Bronchus fibroblast of lung (primary cell): Measurements from ENCODE around the gene TNP1. TPM values are rescaled to one million over a fixed set of nuclear protein-coding genes. Genes with fewer than 3 reads are reported as not detected.

Experiments used
- total RNA-seq: library from RNA; depleted of rRNA; stranded (reverse); fragments of >200 nt; gene quantifications from 2 replicates; pipeline ENCODE4 v1.2.3, GENCODE V29; 2015

Gene TNP1, protein sequence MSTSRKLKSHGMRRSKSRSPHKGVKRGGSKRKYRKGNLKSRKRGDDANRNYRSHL
- total RNA-seq, result not detected in 2 replicates

DNA sequence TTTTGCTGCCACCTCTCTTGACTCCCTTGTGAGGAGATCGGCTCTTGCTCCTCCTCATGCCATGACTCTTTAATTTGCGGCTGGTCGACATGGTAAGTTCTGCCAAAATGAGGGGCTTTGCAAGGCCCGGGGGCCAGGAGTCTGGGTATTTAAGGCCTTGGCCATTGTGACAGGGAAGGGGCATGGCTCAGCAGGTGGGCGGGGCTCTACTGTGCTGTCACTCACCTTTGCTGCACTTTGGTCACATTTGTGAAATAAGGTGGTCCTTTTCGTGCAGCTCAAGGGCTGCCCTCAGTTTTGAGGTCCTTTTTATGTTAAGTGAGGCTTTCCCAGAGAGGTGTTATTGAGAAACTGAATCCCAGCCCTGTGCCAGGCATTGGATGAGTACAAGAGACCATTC lies at the start of gene TNP1:
Gene TNP1 (minus strand): TSS at position 121 of the 400 bp plus-strand sequence. CDS start 30 bp downstream, at position 91.

Other genes starting within 250 kb of the TNP1 start
- 38.7 and 41.2 TPM in 2 replicates for gene IGFBP2, start 226.6 kb downstream of the TNP1 start, total RNA-seq
- gene IGFBP5, start 164.5 kb downstream of the TNP1 start, total RNA-seq, result 11.6 and 13.7 TPM in 2 replicates